GM20000 (cell line): Measurements from ENCODE around the gene CCL23.

Experiments used
- DNase-seq: peaks from one replicate; pipeline ENCODE4 v3.0.0; 2012; ENCODE audit warnings: low spot score
- TF ChIP-seq, protein P1 (sequence below): IDR thresholded peaks from 2 replicates; pipeline ENCODE4 v1.5.1; 2012; ENCODE audit warnings: mild to moderate bottlenecking, control low read depth; ENCODE audit errors: extremely low read depth, missing control alignments

Gene CCL23

DNA sequence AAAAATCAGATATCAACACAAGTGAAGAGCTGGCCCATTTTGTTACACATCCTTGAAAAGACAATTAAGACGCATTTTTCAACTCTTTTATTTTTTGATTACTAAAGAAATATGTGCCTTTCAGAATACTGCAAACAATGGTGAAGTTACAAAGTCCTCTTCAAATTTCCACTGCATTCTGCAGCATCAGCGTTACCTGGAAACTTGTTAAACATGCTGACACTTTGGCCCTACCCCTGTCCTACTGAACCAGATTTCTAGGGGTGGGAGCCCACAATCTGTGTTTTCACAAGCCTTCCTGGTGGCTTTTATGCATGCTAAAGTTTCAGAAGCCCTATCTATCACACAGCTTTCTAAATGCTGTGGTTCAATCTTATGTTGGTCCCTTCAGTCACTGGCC lies 26.7 kb downstream of the CCL23 start:
- DNase-seq = no peak
- TF ChIP-seq, protein P1, sequence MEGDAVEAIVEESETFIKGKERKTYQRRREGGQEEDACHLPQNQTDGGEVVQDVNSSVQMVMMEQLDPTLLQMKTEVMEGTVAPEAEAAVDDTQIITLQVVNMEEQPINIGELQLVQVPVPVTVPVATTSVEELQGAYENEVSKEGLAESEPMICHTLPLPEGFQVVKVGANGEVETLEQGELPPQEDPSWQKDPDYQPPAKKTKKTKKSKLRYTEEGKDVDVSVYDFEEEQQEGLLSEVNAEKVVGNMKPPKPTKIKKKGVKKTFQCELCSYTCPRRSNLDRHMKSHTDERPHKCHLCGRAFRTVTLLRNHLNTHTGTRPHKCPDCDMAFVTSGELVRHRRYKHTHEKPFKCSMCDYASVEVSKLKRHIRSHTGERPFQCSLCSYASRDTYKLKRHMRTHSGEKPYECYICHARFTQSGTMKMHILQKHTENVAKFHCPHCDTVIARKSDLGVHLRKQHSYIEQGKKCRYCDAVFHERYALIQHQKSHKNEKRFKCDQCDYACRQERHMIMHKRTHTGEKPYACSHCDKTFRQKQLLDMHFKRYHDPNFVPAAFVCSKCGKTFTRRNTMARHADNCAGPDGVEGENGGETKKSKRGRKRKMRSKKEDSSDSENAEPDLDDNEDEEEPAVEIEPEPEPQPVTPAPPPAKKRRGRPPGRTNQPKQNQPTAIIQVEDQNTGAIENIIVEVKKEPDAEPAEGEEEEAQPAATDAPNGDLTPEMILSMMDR = no peak

DNA sequence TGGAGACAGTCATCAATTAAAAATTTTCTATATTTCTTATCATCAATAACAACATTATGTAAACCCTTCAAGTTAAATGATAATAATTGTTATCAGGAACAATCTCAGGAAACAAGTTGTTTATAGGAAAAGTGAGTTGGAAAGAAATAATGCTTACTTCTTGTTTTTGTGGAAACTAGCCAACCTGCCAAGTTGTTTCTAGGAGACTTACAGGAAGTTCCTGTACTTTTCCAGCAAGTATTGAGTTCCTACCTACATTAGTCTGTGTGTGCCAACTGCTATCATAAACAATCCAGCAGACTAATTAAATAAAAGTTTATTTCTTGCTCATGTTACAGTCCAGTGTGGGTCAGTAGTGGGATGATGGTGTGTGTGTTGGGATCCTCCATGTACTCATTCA lies 29.6 kb downstream of the CCL23 start:
- DNase-seq = no peak

DNA sequence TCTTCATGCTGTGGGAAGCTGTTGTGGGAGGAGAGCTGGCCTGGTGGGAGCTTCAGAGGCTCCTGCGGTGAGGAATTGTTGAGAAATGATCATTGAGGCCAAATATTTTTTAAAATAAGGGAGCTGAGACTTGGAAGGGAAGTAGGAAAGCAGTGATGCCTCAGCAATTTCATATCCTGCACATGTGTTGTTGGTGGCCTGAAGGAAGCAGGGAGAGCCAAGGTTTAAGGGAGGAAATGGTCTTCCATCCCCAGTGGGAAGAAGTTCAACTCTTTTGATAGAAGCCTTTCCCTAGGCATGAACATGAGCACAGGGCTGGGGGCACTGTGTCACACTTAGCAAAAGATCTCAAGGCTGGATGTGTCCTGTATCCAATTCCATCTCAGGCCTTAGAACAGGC lies 31.1 kb downstream of the CCL23 start, which contains the start of gene CCL14:
TSS of gene CCL14 (minus strand) at position 87 of the 400 bp plus-strand sequence. CDS start at position 7, 80 bp downstream.
- no peak for DNase-seq
- TF ChIP-seq, protein P1 = no peak

More for the DNA sequence above, 29.6 kb downstream of the CCL23 start:
- TF ChIP-seq, protein P1 = no peak

DNA sequence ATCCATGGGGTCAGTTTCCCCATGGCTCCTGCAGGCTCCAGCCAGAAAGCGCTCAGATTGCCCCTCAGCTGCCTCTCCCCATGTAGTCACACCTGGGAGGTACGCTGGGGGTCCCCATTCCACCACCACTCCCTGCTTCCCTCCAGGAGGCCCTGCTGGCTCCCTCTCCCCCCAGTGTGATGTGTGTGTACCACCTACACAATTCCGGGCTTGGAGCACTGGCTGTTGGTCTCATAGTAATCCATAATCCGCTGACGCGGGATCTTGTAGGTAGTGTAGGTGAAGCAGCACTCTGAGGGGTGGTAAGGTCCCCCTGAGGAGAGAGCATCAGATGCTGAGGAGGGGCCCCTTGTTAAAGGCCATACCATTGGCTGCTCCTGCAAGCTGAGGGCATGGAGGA lies 33.6 kb downstream of the CCL23 start:
- TF ChIP-seq, protein P1 = no peak
- DNase-seq = no peak

DNA sequence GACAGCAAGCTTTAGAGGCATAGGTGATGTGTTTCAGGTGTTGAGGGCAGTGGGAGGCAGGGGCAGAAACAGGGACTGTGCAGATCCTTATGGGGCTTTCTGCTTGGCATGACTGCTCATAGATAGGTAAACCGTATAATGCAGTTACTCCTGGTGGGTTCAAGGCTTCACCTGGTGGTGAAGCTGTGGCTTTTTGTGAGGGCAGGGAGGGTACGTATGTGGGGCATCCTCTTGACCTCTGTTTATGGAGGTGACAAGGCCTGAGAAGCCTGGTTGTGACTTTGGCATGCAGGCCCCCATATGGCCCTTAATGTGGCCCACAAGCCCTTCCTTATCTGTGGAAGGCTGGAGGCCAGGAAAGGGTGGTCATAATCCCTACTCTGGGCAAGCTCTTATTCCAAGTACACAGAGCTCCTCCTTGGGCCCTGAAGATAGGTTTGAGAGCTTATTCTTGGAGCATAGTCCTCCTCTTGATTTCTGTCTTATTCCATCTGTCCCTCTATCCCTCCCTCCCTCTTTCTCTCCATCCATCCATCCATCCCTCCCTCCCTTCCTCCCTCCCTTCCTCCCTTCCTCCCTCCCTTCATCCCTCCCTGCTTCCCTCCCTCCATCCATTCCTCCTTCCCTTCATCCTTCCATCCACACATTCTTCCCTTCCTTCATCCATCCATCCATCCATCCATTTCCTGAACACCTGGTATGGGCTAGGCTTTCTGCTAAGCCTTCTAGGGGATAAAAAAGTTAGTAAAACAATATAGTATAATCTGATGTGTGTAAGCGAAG lies 35.2 kb downstream of the CCL23 start:
- TF ChIP-seq, protein P1 = no peak
- no peak for DNase-seq

DNA sequence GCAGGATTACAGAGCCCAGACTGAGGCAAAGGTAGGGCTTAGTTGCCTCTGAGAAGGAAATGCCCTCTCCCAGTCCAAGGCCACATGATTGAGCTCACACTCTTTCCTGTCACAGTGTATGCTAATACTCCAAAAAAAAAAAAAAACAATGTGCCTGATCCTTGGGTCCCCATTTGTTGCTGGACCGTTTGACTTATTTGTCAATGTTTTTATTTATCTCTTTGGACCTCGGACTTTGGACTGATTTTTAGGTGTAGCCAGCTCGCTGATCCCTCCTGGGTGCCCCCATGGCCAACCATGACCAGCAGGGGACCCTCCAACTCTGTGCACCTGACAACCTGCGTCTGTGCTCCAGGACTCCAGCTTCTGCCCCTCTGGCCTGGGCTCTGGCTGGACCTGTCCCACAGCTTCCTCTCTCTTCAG lies 35.9 kb downstream of the CCL23 start:
- TF ChIP-seq, protein P1 = peak; percentile 13
- no peak for DNase-seq

DNA sequence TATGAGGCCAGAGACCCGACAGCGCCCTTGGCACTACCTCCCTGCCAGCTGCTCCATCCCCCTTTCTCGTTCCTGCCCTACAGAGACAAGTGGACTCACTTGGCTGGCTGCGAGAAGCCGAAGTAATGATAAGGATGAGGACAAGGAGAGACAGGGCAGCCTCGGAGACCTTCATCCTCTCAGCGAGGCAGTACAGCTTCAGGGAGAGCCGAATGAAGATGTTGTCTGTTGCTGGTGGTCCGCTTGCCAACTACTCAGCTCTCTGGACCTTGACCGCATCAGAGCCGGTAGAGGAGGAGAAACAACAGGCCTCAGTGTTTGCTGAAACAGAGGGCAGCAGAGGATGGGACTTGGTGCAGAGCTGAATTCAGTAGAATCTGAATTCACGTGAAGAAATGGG lies 36.5 kb downstream of the CCL23 start, which contains the start of gene CCL16:
TSS of gene CCL16 (minus strand) at position 252 of the 400 bp plus-strand sequence. CDS start at position 175, 77 bp downstream.
- TF ChIP-seq, protein P1 = no peak
- DNase-seq = no peak
